Natural killer cell treated with Interleukin-12 subunit alpha and Interleukin-12 subunit beta and Interleukin-15 and Interleukin-18, amount 100 ng/mL, for 72 hours (primary cell): ENCODE results near the gene KANSL1. TPM values are rescaled to one million over a fixed set of nuclear protein-coding genes. Genes with fewer than 3 reads are reported as not detected.

Experiments used
- ATAC-seq, 2 donors: fragments of 150-1000 bp; cut with Tn5 transposase in 1 of 2; sonication (Bioruptor Pico), chemical (Tn5 transposase) in 1 of 2; 2 replicates each; pipeline ENCODE4 v1.10.0; 2021
- DNase-seq: peaks from one replicate; pipeline ENCODE4 v3.0.0; 2022; ENCODE audit warnings: low spot score
- H3K27ac Mint-ChIP-seq, 2 donors: 1 replicate in 1 of 2; 2 replicates in 1 of 2; pipeline ENCODE4 v1.8.0; 2022; ENCODE audit warnings: mixed read lengths in 2 of 2, mild to moderate bottlenecking in 1 of 2, moderate library complexity in 1 of 2
- H3K27me3 Mint-ChIP-seq, 2 donors: 1 replicate in 1 of 2; 2 replicates in 1 of 2; pipeline ENCODE4 v1.8.0; 2022; ENCODE audit warnings: mixed read lengths in 2 of 2
- H3K36me3 Mint-ChIP-seq: one replicate; pipeline ENCODE4 v1.8.0; 2022; ENCODE audit warnings: mixed read lengths
- H3K4me1 Mint-ChIP-seq, 2 donors: 1 replicate in 1 of 2; 2 replicates in 1 of 2; pipeline ENCODE4 v1.8.0; 2022; ENCODE audit warnings: low read depth in 2 of 2, mixed read lengths in 2 of 2, mild to moderate bottlenecking in 1 of 2
- H3K4me3 Mint-ChIP-seq: one replicate; pipeline ENCODE4 v1.8.0; 2022; ENCODE audit warnings: mixed read lengths
- H3K9me3 Mint-ChIP-seq: 2 replicates; pipeline ENCODE4 v1.8.0; 2022; ENCODE audit warnings: mixed read lengths
- total RNA-seq, 2 donors: library from RNA; stranded (reverse); gene quantifications; one replicate each; pipeline ENCODE4 v1.2.3, GENCODE V29; 2022

Gene KANSL1
- total RNA-seq, 2 donors from 2014 or later = 127 to 161 TPM

DNA sequence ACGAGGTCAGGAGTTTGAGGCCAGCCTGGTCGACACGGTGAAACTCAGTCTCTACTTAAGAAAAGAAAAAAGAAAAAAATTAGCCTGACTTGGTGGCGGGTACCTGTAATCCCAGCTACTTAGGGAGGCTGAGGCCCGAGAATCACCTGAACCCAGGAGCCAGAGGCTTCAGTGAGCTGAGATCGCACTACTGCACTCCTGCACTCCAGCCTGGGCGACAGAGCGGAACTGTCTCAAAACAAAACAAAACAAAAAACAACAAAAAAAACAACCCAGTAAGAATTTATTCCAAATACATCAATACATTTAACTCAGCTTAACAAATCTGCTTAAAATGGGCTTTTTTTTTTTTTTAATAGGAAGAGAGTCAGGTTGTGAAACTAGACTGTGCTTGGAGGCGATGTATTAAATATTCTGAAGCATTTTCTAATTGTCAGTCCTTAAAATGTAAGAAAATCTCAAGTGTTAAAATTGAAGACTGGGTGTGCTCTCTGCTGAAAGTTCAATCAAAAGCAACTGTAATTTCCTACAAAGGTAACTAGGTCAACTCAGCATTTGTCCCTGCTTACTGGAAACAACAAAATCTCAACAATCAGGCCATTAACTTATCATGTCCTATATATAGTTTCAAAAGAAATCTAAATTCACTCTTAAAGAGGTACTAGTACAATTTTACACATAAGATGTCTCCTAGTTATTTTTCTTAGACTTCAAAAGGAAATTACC, 23.2 kb downstream of the KANSL1 start:
- Mint-ChIP-seq H3K27me3 (no peaks in the 10 kb centered on the region), H3K9me3 (no peaks in the 10 kb centered on the region), H3K4me1 (peaks cover 57 to 64% of the 10 kb centered on the region in 2 donors), H3K27ac (peak overlapping the region; percentile 13 to 31), H3K4me3 (no peak overlapping the region), H3K36me3 (peaks cover 21% of the 10 kb centered on the region)
- DNase-seq (no peak), ATAC-seq (no peak)

DNA sequence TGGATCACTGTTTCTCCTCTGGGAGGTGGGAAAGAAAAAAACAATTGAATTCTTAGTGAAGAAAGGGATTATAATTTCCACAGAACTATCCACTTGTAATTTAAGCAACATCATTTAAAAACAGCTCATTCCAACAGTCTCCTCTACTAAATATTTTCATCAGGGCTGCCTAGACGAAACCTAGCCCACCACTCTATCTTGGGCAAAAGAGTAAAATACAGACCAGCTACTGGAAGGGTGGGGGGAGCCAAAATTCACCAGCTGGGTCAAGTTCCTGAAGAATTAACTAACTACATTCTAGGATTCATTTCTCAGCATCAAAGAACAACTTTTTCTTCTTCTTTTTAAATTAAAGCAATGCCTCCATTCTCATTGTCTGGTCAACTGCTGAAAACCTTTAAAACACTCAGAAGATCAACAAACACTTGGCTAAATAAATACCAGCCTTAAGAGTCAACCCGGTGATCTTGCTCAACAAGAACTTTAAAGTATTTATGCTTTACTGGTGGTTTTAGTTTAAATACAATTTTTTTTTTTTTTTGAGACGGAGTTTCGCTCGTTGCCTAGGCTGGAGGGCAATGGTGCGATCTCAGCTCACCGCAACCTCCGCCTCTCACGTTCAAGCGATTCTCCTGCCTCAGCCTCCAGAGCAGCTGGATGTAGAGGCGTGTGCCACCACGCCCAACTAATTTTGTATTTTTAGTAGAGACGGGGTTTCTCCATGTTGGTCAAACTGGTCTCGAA, 25.2 kb downstream of the KANSL1 start:
- peaks cover 66 to 73% of the 10 kb centered on the region in 2 donors for H3K4me1 Mint-ChIP-seq
- no peaks in the 10 kb centered on the region for H3K27me3 Mint-ChIP-seq
- peaks cover 22% of the 10 kb centered on the region for H3K36me3 Mint-ChIP-seq
- peak overlapping the region in 1 of 2 donors; percentile 84 for H3K27ac Mint-ChIP-seq
- H3K4me3 Mint-ChIP-seq = no peak overlapping the region
- no peak for ATAC-seq
- DNase-seq = no peak
- no peaks in the 10 kb centered on the region for H3K9me3 Mint-ChIP-seq

GRCh38 chr17:46167267-46167666, 26.0 kb downstream of the KANSL1 start:
- H3K4me1 Mint-ChIP-seq = peaks cover 69 to 75% of the 10 kb centered on the region in 2 donors
- peak overlapping the region; percentile 42 to 84 for H3K27ac Mint-ChIP-seq
- ATAC-seq (no peak), DNase-seq (no peak)
- H3K36me3 Mint-ChIP-seq = peaks cover 29% of the 10 kb centered on the region
- H3K9me3 Mint-ChIP-seq = peaks cover 3% of the 10 kb centered on the region
- no peaks in the 10 kb centered on the region for H3K27me3 Mint-ChIP-seq
- H3K4me3 Mint-ChIP-seq = no peak overlapping the region

DNA sequence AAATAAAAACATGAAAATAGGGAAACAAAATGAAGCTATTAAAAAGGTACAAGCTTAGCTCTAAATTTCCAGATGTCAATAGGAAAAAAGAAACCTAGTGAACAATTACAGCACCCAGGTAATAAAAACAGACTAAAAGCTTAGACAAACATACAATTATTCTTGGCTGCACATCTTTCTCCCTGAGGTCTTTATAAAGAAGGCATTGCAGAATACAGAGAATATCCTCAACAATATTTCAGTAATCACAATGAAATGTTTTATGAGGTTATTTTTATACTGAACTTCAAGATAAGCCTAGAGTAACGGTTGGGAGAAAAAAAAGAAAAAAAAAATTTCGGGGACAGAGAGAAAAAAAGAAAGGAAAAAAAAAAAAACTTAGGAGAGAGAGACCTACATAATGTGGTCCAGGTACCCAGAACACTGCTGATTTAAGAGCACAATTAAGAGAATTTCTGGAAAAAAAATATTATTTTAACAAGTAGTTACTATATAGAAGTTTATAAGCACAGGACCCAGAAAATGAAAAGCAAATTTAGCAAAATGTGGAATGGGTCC, 26.5 kb downstream of the KANSL1 start:
- Mint-ChIP-seq H3K36me3 (peaks cover 30% of the 10 kb centered on the region), H3K9me3 (peaks cover 3% of the 10 kb centered on the region), H3K27me3 (no peaks in the 10 kb centered on the region), H3K4me3 (peak overlapping the region; percentile 23), H3K4me1 (peaks cover 67 to 75% of the 10 kb centered on the region in 2 donors), H3K27ac (peak overlapping the region; percentile 42 to 84)
- DNase-seq (no peak), ATAC-seq (no peak)

DNA sequence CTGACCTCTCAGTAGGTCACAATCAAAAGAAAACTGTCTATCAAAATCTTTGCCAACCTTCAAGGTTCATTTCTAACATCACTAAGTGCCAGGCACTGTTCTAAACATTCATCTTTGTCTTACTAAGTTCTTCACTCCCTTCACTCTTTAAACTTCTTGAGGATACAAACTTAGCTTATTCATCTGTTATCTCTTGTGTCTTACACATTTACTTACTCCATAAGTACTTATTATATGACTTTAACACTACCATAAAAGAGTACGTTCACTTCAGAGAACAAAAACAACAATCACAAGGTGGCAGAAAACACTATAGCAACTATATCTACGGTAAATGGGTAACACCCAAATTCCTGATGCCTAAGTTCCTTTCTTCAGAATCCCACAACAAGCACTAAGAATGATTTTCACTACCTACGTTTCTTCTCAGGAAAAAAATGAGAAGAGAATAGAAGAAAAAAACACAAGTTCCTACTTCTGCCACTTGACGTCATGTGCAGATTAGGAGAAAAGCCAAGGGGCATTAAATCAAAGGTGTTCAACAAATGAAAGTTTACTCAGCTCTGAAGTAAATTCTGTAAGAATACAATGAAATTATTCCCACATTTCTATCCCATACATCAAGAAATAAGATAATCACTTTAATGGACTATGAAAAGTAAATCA, 29.2 kb downstream of the KANSL1 start:
- H3K27me3 Mint-ChIP-seq = no peaks in the 10 kb centered on the region
- no peak for ATAC-seq
- H3K36me3 Mint-ChIP-seq = peaks cover 14% of the 10 kb centered on the region
- H3K4me1 Mint-ChIP-seq = peaks cover 63 to 71% of the 10 kb centered on the region in 2 donors
- H3K9me3 Mint-ChIP-seq = peaks cover 3% of the 10 kb centered on the region
- H3K27ac Mint-ChIP-seq = peak overlapping the region; percentile 38 to 62
- no peak for DNase-seq
- H3K4me3 Mint-ChIP-seq = peak overlapping the region; percentile 10

DNA sequence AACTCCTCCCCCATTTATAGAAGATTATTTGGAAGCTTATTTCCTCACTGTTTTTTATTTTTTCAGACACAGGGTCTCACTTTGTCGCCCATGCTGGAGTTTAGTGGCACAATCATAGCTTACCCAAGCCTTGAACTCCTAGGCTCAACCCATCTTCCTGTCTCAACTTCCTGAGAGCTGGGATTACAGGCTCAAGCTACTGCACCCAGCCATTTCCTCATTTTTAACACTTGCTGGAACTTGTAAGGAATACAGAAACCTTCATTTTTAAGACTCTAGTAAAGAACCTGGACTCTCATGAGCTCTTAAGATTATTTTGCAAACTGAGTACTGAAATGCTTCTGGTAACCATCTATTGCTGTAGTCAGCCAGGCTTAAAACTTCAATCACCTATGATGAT, 29.9 kb downstream of the KANSL1 start:
- Mint-ChIP-seq H3K4me3 (peak overlapping the region; percentile 10), H3K27me3 (no peaks in the 10 kb centered on the region), H3K9me3 (peaks cover 3% of the 10 kb centered on the region), H3K27ac (peak overlapping the region; percentile 38 to 62), H3K4me1 (peaks cover 66 to 74% of the 10 kb centered on the region in 2 donors), H3K36me3 (peaks cover 14% of the 10 kb centered on the region)
- ATAC-seq = no peak
- DNase-seq = no peak

- ATAC-seq (no peak), DNase-seq (no peak)
- Mint-ChIP-seq H3K36me3 (peaks cover 14% of the 10 kb centered on the region), H3K9me3 (peaks cover 3% of the 10 kb centered on the region), H3K4me3 (peak overlapping the region; percentile 6), H3K27ac (peak overlapping the region; percentile 38 to 62), H3K4me1 (peaks cover 64 to 73% of the 10 kb centered on the region in 2 donors), H3K27me3 (no peaks in the 10 kb centered on the region)
These were observed 30.4 kb downstream of the KANSL1 start for GRCh38 chr17:46162866-46163265.

GRCh38 chr17:46160169-46160568, 33.1 kb downstream of the KANSL1 start:
- Mint-ChIP-seq H3K27me3 (no peaks in the 10 kb centered on the region), H3K27ac (peak overlapping the region; percentile 88), H3K36me3 (peaks cover 9% of the 10 kb centered on the region), H3K4me3 (peak overlapping the region; percentile 33), H3K9me3 (peaks cover 3% of the 10 kb centered on the region), H3K4me1 (peaks cover 79 to 86% of the 10 kb centered on the region in 2 donors)
- ATAC-seq = no peak
- DNase-seq = no peak

DNA sequence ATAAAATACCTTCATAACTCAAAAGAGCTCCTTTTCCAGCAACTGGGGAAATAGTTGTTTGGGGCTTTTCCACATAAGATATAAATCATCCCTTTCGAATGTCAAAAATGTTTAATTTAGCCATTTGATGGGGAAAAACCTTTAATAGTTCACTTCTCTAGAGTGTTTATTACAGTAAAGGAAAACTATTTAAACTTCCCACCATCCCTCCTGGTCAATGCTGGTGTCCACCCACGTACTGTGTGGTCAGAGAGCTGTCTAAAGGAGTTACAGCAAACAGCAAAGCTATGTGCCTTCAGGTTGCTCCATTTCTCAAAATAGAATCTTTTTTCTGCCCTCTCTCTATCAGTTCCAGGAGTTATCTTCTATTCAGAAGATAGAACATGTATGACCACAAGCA, 33.5 kb downstream of the KANSL1 start:
- DNase-seq (no peak), ATAC-seq (no peak)
- peaks cover 3% of the 10 kb centered on the region for H3K9me3 Mint-ChIP-seq
- peaks cover 77 to 83% of the 10 kb centered on the region in 2 donors for H3K4me1 Mint-ChIP-seq
- H3K36me3 Mint-ChIP-seq = peaks cover 9% of the 10 kb centered on the region
- peak overlapping the region; percentile 51 for H3K4me3 Mint-ChIP-seq
- H3K27me3 Mint-ChIP-seq = no peaks in the 10 kb centered on the region
- H3K27ac Mint-ChIP-seq = peak overlapping the region; percentile 88

DNA sequence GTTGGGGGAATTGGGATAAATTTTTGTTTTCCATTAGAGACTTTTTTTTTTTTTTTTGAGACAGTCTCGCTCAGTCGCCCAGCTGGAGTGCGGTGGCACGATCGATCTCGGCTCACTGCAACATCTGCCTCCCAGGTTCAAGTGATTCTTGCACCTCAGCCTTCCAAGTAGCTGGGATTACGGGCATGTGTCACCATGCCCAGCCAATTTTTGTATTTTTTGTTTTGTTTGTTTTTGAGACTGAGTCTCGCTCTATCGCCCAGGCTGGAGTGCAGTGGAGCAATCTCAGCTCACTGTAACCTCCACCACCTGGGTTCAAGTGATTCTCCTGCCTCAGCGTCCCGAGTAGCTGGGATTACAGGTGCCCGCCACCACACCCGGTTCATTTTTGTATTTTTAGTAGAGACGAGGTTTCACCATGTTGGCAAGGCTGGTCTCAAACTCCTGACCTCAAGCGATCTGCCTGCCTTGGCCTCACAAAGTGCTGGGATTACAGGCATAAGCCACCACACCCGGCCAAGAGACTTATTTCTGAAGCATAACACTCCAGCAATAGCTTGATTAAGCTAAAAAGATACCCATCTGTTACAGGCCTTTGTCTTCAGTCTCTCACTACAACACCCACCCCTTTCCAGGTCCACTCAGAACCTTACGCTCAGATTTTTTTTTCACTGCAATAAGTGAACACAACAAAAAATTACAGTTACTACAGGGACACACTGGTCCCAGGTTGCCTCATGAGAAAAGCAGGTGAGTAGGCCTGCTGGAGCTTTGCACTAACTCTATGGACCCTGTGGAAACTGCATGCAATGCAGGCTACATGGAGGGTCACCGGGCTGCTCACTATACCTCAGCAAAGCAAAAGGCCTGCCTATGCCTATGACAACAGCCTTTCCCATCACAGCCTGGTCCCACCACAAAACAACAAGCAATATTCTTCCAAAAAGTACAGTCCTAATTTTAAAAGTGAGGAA, 34.6 kb downstream of the KANSL1 start:
- ATAC-seq (no peak), DNase-seq (no peak)
- Mint-ChIP-seq H3K36me3 (peaks cover 9% of the 10 kb centered on the region), H3K27ac (peak overlapping the region; percentile 88), H3K4me1 (peaks cover 76 to 82% of the 10 kb centered on the region in 2 donors), H3K4me3 (peak overlapping the region; percentile 51), H3K9me3 (peaks cover 3% of the 10 kb centered on the region), H3K27me3 (no peaks in the 10 kb centered on the region)

DNA sequence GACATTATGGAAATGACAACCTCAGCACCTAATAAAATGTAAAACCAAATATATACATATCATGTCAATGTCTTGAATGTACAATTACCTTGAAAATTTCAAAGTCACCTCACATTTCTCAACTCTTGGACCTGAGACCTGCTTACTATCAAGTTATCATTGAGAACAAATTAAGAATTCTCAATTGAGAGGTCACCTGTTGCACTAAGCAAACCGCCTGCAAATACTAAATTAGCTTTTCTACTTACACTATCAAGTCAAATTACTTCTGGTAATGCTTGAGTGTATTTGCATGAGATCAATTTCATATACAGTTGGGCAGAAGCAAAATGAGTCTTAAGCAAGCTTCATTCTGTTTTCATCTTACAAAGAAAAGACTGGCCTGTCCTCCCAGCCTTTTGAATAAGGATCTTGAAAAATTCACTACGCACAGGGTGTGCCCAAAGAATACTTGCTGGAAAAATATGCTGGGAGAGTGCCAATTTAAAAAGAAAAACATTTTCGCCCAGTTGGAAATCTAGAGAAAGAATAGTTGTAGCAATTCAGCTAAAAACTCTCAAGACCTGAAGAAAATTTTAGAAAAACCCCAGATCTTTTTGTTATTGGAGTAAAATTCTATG, 35.7 kb downstream of the KANSL1 start:
- ATAC-seq (no peak), DNase-seq (no peak)
- Mint-ChIP-seq H3K27me3 (no peaks in the 10 kb centered on the region), H3K9me3 (no peaks in the 10 kb centered on the region), H3K27ac (peak overlapping the region; percentile 88 to 98), H3K4me3 (peak overlapping the region; percentile 66), H3K4me1 (peaks cover 73 to 82% of the 10 kb centered on the region in 2 donors), H3K36me3 (peaks cover 4% of the 10 kb centered on the region)

- H3K4me1 Mint-ChIP-seq = peaks cover 71 to 81% of the 10 kb centered on the region in 2 donors
- DNase-seq (no peak), ATAC-seq (peak; percentile 77 to 78)
- H3K9me3 Mint-ChIP-seq = no peaks in the 10 kb centered on the region
- H3K27me3 Mint-ChIP-seq = no peaks in the 10 kb centered on the region
- peaks cover 9% of the 10 kb centered on the region for H3K36me3 Mint-ChIP-seq
- peak overlapping the region; percentile 86 for H3K4me3 Mint-ChIP-seq
- H3K27ac Mint-ChIP-seq = peak overlapping the region; percentile 82 to 98
These were observed 38.9 kb downstream of the KANSL1 start for GRCh38 chr17:46154151-46154816.
